SU-DHL-6 (cell line): ENCODE data around the gene TMEM225B.
"Not testable (repeated sequence)": the region's sequence is repeated elsewhere in the genome, so short reads cannot be mapped to it uniquely, and the experiment has no call there.

Experiments
- H2AFZ ChIP-seq: fragments of 200-600 bp; sonication (generic); 2 replicates; pipeline ENCODE4 v1.6.1; 2014; ENCODE audit warnings: low read depth, mild to moderate bottlenecking, moderate library complexity, mixed read lengths, antibody characterized with exemption, low read length; ENCODE audit not compliant: severe bottlenecking
- H3F3A ChIP-seq: fragments of 200-600 bp; shearing (Covaris generic); 2 replicates; pipeline ENCODE4 v1.6.0; 2016; ENCODE audit warnings: antibody characterized with exemption, mild to moderate bottlenecking; ENCODE audit not compliant: insufficient read depth
- H3K27ac ChIP-seq: fragments of 200-600 bp; sonication (generic); 2 replicates; pipeline ENCODE4 v1.5.1; 2016; ENCODE audit warnings: low read depth, mild to moderate bottlenecking, low read length, moderate library complexity, mixed read lengths
- H3K27me3 ChIP-seq: fragments of 200-600 bp; sonication (generic), shearing (Covaris generic); 2 replicates; pipeline ENCODE4 v1.6.0; 2014; ENCODE audit warnings: mild to moderate bottlenecking, low read length
- H3K36me3 ChIP-seq: fragments of 200-600 bp; sonication (generic); 2 replicates; pipeline ENCODE4 v1.6.1; 2014; ENCODE audit warnings: mild to moderate bottlenecking, low read length, mixed read lengths
- H3K4me2 ChIP-seq: fragments of 300-600, 200-600 bp; shearing (Covaris generic), sonication (generic); 2 replicates; pipeline ENCODE4 v1.6.0; 2014; ENCODE audit warnings: low read length, low read depth, mild to moderate bottlenecking; ENCODE audit not compliant: poor library complexity, severe bottlenecking
- H3K4me3 ChIP-seq: fragments of 200-600 bp; sonication (generic); 2 replicates; pipeline ENCODE4 v1.5.1; 2014; ENCODE audit warnings: antibody characterized with exemption, low read length, mild to moderate bottlenecking, mixed read lengths; ENCODE audit not compliant: insufficient read depth, poor library complexity, severe bottlenecking
- H3K79me2 ChIP-seq: fragments of 200-600 bp; sonication (generic); 2 replicates; pipeline ENCODE4 v1.6.1; 2014; ENCODE audit warnings: mild to moderate bottlenecking, low read length, moderate library complexity; ENCODE audit not compliant: insufficient read depth
- H3K9ac ChIP-seq: fragments of 200-600 bp; sonication (generic); 2 replicates; pipeline ENCODE4 v1.7.0; 2014; ENCODE audit warnings: mild to moderate bottlenecking, low read length
- H3K9me2 ChIP-seq: fragments of 200-600 bp; sonication (generic); replicated peaks from 2 replicates; pipeline ENCODE4 v1.6.1; 2014; ENCODE audit warnings: low read length; ENCODE audit not compliant: insufficient read depth
- H3K9me3 ChIP-seq: fragments of 200-600 bp; sonication (generic); 2 replicates; pipeline ENCODE4 v1.6.1; 2014; ENCODE audit warnings: low read length, mixed read lengths; ENCODE audit not compliant: insufficient read depth
- H4K20me1 ChIP-seq: fragments of 200-600 bp; sonication (generic); 2 replicates; pipeline ENCODE4 v1.6.1; 2014; ENCODE audit warnings: low read depth, mild to moderate bottlenecking, antibody characterized with exemption, low read length, moderate library complexity, mixed read lengths
- CTCF ChIP-seq: fragments of 200-600 bp; sonication (generic); IDR thresholded peaks from one replicate; pipeline ENCODE4 v1.5.1; 2017; ENCODE audit warnings: antibody characterized with exemption, mild to moderate bottlenecking, low read length, moderate library complexity; ENCODE audit not compliant: insufficient read depth, poor library complexity, severe bottlenecking
- EZH2phosphoT487 ChIP-seq: fragments of 200-600 bp; sonication (generic), shearing (Covaris generic); conservative IDR thresholded peaks from 2 replicates; pipeline ENCODE4 v1.6.1; 2018; ENCODE audit warnings: mild to moderate bottlenecking, antibody characterized with exemption, low read length, moderate library complexity, mixed read lengths

Gene TMEM225B

GRCh38 chr7:99576251-99576650 lies 21.8 kb upstream of the TMEM225B start:
- Histone ChIP-seq H3K4me2 (no peak overlapping the region), H3K36me3 (peaks cover 4% of the 10 kb centered on the region; the same call in 1 of the 2 replicates), H3K79me2 (no peaks in the 10 kb centered on the region), H3K4me3 (no peak overlapping the region), H3K9me2 (no peaks in the 10 kb centered on the region), H4K20me1 (no peaks in the 10 kb centered on the region), H3K9me3 (no peaks in the 10 kb centered on the region), H3K27ac (no peak overlapping the region), H3K9ac (no peak overlapping the region), H2AFZ (no peak overlapping the region), H3F3A (0 out of 2 replicates have a peak, but pooled peaks cover 9% of the 10 kb centered on the region), H3K27me3 (no peaks in the 10 kb centered on the region)
- TF ChIP-seq EZH2phosphoT487, result no peak
- no peak for TF ChIP-seq CTCF

GRCh38 chr7:99579281-99579955 lies 18.6 kb upstream of the TMEM225B start:
- Histone ChIP-seq H3K9me2 (no peaks in the 10 kb centered on the region), H3K9ac (peak overlapping the region; percentile 10; the same call in 1 of the 2 replicates), H3K27me3 (no peaks in the 10 kb centered on the region), H3K79me2 (no peaks in the 10 kb centered on the region), H3K4me2 (peak overlapping the region; percentile 32), H3K4me3 (no peak overlapping the region), H3K9me3 (no peaks in the 10 kb centered on the region), H3K27ac (no peak overlapping the region), H3F3A (0 out of 2 replicates have a peak, but pooled peaks cover 9% of the 10 kb centered on the region), H3K36me3 (no peaks in the 10 kb centered on the region), H2AFZ (no peak overlapping the region), H4K20me1 (no peaks in the 10 kb centered on the region)
- TF ChIP-seq CTCF (no peak), EZH2phosphoT487 (no peak)

- TF ChIP-seq EZH2phosphoT487 (no peak), CTCF (peak; percentile 23)
- no peaks in the 10 kb centered on the region for H3K27me3 ChIP-seq
- H3K9ac ChIP-seq, result peak overlapping the region; percentile 10; the same call in 1 of the 2 replicates
- H3K36me3 ChIP-seq, result no peaks in the 10 kb centered on the region
- no peak overlapping the region for H3K27ac ChIP-seq
- H3K4me3 ChIP-seq, result no peak overlapping the region
- 0 out of 2 replicates have a peak, but pooled peaks cover 9% of the 10 kb centered on the region for H3F3A ChIP-seq
- H2AFZ ChIP-seq, result no peak overlapping the region
- no peaks in the 10 kb centered on the region for H4K20me1 ChIP-seq
- no peaks in the 10 kb centered on the region for H3K79me2 ChIP-seq
- H3K9me3 ChIP-seq, result no peaks in the 10 kb centered on the region
- no peaks in the 10 kb centered on the region for H3K9me2 ChIP-seq
- H3K4me2 ChIP-seq, result peak overlapping the region; percentile 32
Measured at GRCh38 chr7:99579956-99580777, 17.9 kb upstream of the TMEM225B start.

- H3K9me2 ChIP-seq, H3K4me3 ChIP-seq, H3K9me3 ChIP-seq, H3K4me2 ChIP-seq, H3F3A ChIP-seq, H4K20me1 ChIP-seq, H3K27ac ChIP-seq, H3K27me3 ChIP-seq, H2AFZ ChIP-seq, H3K79me2 ChIP-seq, H3K9ac ChIP-seq, H3K36me3 ChIP-seq: not testable (repeated sequence)
Measured at GRCh38 chr7:99580778-99581332, 17.2 kb upstream of the TMEM225B start.
